ENCODE data around the gene CARHSP1. TPM values are rescaled to one million over a fixed set of nuclear protein-coding genes. Genes with fewer than 3 reads are reported as not detected.
A peak's percentile ranks its signal among the peaks of the same experiment; 100 is the strongest.
"Not testable (repeated sequence)": the region's sequence is repeated elsewhere in the genome, so short reads cannot be mapped to it uniquely, and the experiment has no call there.

CARHSP1 gene
- polyA plus RNA-seq (2013, experiment 1 of 2): 78.8 TPM
- polyA plus RNA-seq (2013, experiment 2 of 2): 76.6 TPM

- under 1% methylated on average over 68 of the region's 83 CpGs for WGBS
- Histone ChIP-seq H3K18ac (ENCODE audit: low read depth in 1 of 2, low read length in 2 of 2) (peak within 1 kb of the TSS; percentile 68 to 86), H2BK120ac (ENCODE audit: low read depth, low read length) (peak within 1 kb of the TSS; percentile 76)
These were observed at the start of gene CARHSP1 for GRCh38 chr16:8868416-8869211. Gene CARHSP1, minus strand, starts transcription at chr16:8869006. Its CDS starts 9,678 bp downstream, at chr16:8859328.

GRCh38 chr16:8917336-8917735, 48.5 kb upstream of the CARHSP1 start:
- H3K18ac ChIP-seq (ENCODE audit: low read depth in 1 of 2, low read length in 2 of 2); H3K14ac ChIP-seq (ENCODE audit: low read length in 2 of 2); H3K4ac ChIP-seq (ENCODE audit: low read depth in 1 of 2, low read length in 2 of 2); DNase-seq; H3K4me1 ChIP-seq (ENCODE audit: control insufficient read depth, insufficient read depth, low read depth, low read length); H2BK5ac ChIP-seq (ENCODE audit: low read depth, low read length, poor library complexity, severe bottlenecking); H3K4me2 ChIP-seq (ENCODE audit: low read length, poor library complexity, severe bottlenecking); H3K27ac ChIP-seq (ENCODE audit: low read length, poor library complexity, severe bottlenecking); H2BK120ac ChIP-seq (ENCODE audit: low read depth, low read length); H2AK5ac ChIP-seq (ENCODE audit: low read length, severe bottlenecking); H3K9ac ChIP-seq (ENCODE audit: low read length); H2AFZ ChIP-seq (ENCODE audit: low read depth, low read length); H4K8ac ChIP-seq (ENCODE audit: low read length); H3K23ac ChIP-seq (ENCODE audit: low read length in 2 of 2); H2BK12ac ChIP-seq (ENCODE audit: low read length in 2 of 2); H3K27me3 ChIP-seq (ENCODE audit: control insufficient read depth in 1 of 2, insufficient read depth in 1 of 2, low read length in 2 of 2); H3K4me3 ChIP-seq (ENCODE audit: insufficient read depth in 1 of 2, low read depth in 1 of 2, low read length in 2 of 2); H3K9me3 ChIP-seq (ENCODE audit: control insufficient read depth, low read length); H2BK15ac ChIP-seq (ENCODE audit: low read depth, poor library complexity, severe bottlenecking); H4K91ac ChIP-seq (ENCODE audit: low read length): not testable (repeated sequence)
- WGBS: 96% methylated on average over 8 of the region's 10 CpGs
- Histone ChIP-seq H3K36me3 (ENCODE audit: control insufficient read depth in 1 of 2, insufficient read depth in 2 of 2, low read depth in 1 of 2, low read length in 2 of 2) (peaks cover 48 to 89% of the 10 kb centered on the region in 2 experiments), H3K79me1 (replicated peaks; ENCODE audit: low read length, poor library complexity, severe bottlenecking) (peaks cover 31% of the 10 kb centered on the region)

More at GRCh38 chr16:8868416-8869211, at the start of gene CARHSP1:
- Histone ChIP-seq H2BK5ac (ENCODE audit: low read depth, low read length, poor library complexity, severe bottlenecking) (peak within 1 kb of the TSS; percentile 26), H3K79me1 (replicated peaks; ENCODE audit: low read length, poor library complexity, severe bottlenecking) (no peaks in the 10 kb centered on the region), H3K4me1 (ENCODE audit: control insufficient read depth, insufficient read depth, low read depth, low read length) (peaks cover 37% of the 10 kb centered on the region), H3K27me3 (ENCODE audit: control insufficient read depth in 1 of 2, insufficient read depth in 1 of 2, low read length in 2 of 2) (no peaks in the 10 kb centered on the region), H3K14ac (ENCODE audit: low read length in 2 of 2) (peak within 1 kb of the TSS in 1 of 2 experiments; percentile 96), H3K9ac (ENCODE audit: low read length) (peak within 1 kb of the TSS; percentile 91), H3K36me3 (ENCODE audit: control insufficient read depth in 1 of 2, insufficient read depth in 2 of 2, low read depth in 1 of 2, low read length in 2 of 2) (peaks cover 7 to 9% of the 10 kb centered on the region in 2 experiments), H2AK5ac (ENCODE audit: low read length, severe bottlenecking) (peak within 1 kb of the TSS; percentile 23), H2BK15ac (ENCODE audit: low read depth, poor library complexity, severe bottlenecking) (peak within 1 kb of the TSS; percentile 75), H2BK12ac (ENCODE audit: low read length in 2 of 2) (peak within 1 kb of the TSS; percentile 31 to 81), H4K8ac (ENCODE audit: low read length) (peak within 1 kb of the TSS; percentile 83), H3K4me2 (ENCODE audit: low read length, poor library complexity, severe bottlenecking) (peak within 1 kb of the TSS; percentile 98), H3K4me3 (ENCODE audit: insufficient read depth in 1 of 2, low read depth in 1 of 2, low read length in 2 of 2) (peak within 1 kb of the TSS; percentile 77 to 87), H2AFZ (ENCODE audit: low read depth, low read length) (peak within 1 kb of the TSS; percentile 11), H3K27ac (ENCODE audit: low read length, poor library complexity, severe bottlenecking) (peak within 1 kb of the TSS; percentile 87), H4K91ac (ENCODE audit: low read length) (peak within 1 kb of the TSS; percentile 43), H3K9me3 (ENCODE audit: control insufficient read depth, low read length) (no peaks in the 10 kb centered on the region), H3K23ac (ENCODE audit: low read length in 2 of 2) (no peak within 1 kb of the TSS), H3K4ac (ENCODE audit: low read depth in 1 of 2, low read length in 2 of 2) (peak within 1 kb of the TSS; percentile 71 to 92)
- peak; percentile 93 for DNase-seq

- Histone ChIP-seq H3K27me3 (ENCODE audit: control insufficient read depth in 1 of 2, insufficient read depth in 1 of 2, low read length in 2 of 2) (no peaks in the 10 kb centered on the region), H2BK5ac (ENCODE audit: low read depth, low read length, poor library complexity, severe bottlenecking) (no peak overlapping the region), H4K8ac (ENCODE audit: low read length) (no peak overlapping the region), H3K4me1 (ENCODE audit: control insufficient read depth, insufficient read depth, low read depth, low read length) (peaks cover 1% of the 10 kb centered on the region), H3K14ac (ENCODE audit: low read length in 2 of 2) (no peak overlapping the region), H2AK5ac (ENCODE audit: low read length, severe bottlenecking) (no peak overlapping the region), H3K9ac (ENCODE audit: low read length) (no peak overlapping the region), H3K4me2 (ENCODE audit: low read length, poor library complexity, severe bottlenecking) (no peak overlapping the region), H2BK120ac (ENCODE audit: low read depth, low read length) (no peak overlapping the region), H3K79me1 (replicated peaks; ENCODE audit: low read length, poor library complexity, severe bottlenecking) (peaks cover 30% of the 10 kb centered on the region), H2AFZ (ENCODE audit: low read depth, low read length) (no peak overlapping the region), H3K23ac (ENCODE audit: low read length in 2 of 2) (no peak overlapping the region), H2BK15ac (ENCODE audit: low read depth, poor library complexity, severe bottlenecking) (no peak overlapping the region), H4K91ac (ENCODE audit: low read length) (no peak overlapping the region), H3K9me3 (ENCODE audit: control insufficient read depth, low read length) (no peaks in the 10 kb centered on the region), H3K36me3 (ENCODE audit: control insufficient read depth in 1 of 2, insufficient read depth in 2 of 2, low read depth in 1 of 2, low read length in 2 of 2) (peaks cover 44 to 89% of the 10 kb centered on the region in 2 experiments), H2BK12ac (ENCODE audit: low read length in 2 of 2) (no peak overlapping the region), H3K18ac (ENCODE audit: low read depth in 1 of 2, low read length in 2 of 2) (no peak overlapping the region), H3K4me3 (ENCODE audit: insufficient read depth in 1 of 2, low read depth in 1 of 2, low read length in 2 of 2) (no peak overlapping the region), H3K27ac (ENCODE audit: low read length, poor library complexity, severe bottlenecking) (no peak overlapping the region), H3K4ac (ENCODE audit: low read depth in 1 of 2, low read length in 2 of 2) (no peak overlapping the region)
- WGBS: 100% methylated on average over 2 of the region's 5 CpGs
- no peak for DNase-seq
These were observed 47.9 kb upstream of the CARHSP1 start for GRCh38 chr16:8916541-8917225.

- no peak overlapping the region for H2AK5ac ChIP-seq (ENCODE audit: low read length, severe bottlenecking)
- H4K91ac ChIP-seq (ENCODE audit: low read length): no peak overlapping the region
- H3K14ac ChIP-seq (ENCODE audit: low read length in 2 of 2): no peak overlapping the region
- H3K4ac ChIP-seq (ENCODE audit: low read depth in 1 of 2, low read length in 2 of 2): no peak overlapping the region
- no peak overlapping the region for H3K4me2 ChIP-seq (ENCODE audit: low read length, poor library complexity, severe bottlenecking)
- no peak overlapping the region for H2BK5ac ChIP-seq (ENCODE audit: low read depth, low read length, poor library complexity, severe bottlenecking)
- H3K4me3 ChIP-seq (ENCODE audit: insufficient read depth in 1 of 2, low read depth in 1 of 2, low read length in 2 of 2): no peak overlapping the region
- H3K23ac ChIP-seq (ENCODE audit: low read length in 2 of 2): no peak overlapping the region
- H3K36me3 ChIP-seq (ENCODE audit: control insufficient read depth in 1 of 2, insufficient read depth in 2 of 2, low read depth in 1 of 2, low read length in 2 of 2): peaks cover 47 to 91% of the 10 kb centered on the region in 2 experiments
- H4K8ac ChIP-seq (ENCODE audit: low read length): peak overlapping the region; percentile 43
- no peaks in the 10 kb centered on the region for H3K27me3 ChIP-seq (ENCODE audit: control insufficient read depth in 1 of 2, insufficient read depth in 1 of 2, low read length in 2 of 2)
- H2BK120ac ChIP-seq (ENCODE audit: low read depth, low read length): no peak overlapping the region
- no peak overlapping the region for H3K9ac ChIP-seq (ENCODE audit: low read length)
- peaks cover 1% of the 10 kb centered on the region for H3K4me1 ChIP-seq (ENCODE audit: control insufficient read depth, insufficient read depth, low read depth, low read length)
- H2BK12ac ChIP-seq (ENCODE audit: low read length in 2 of 2): no peak overlapping the region
- H2AFZ ChIP-seq (ENCODE audit: low read depth, low read length): no peak overlapping the region
- H3K18ac ChIP-seq (ENCODE audit: low read depth in 1 of 2, low read length in 2 of 2): no peak overlapping the region
- no peaks in the 10 kb centered on the region for H3K9me3 ChIP-seq (ENCODE audit: control insufficient read depth, low read length)
- no peak for DNase-seq
- peaks cover 35% of the 10 kb centered on the region for H3K79me1 ChIP-seq (replicated peaks; ENCODE audit: low read length, poor library complexity, severe bottlenecking)
- 96% methylated on average over 7 of the region's 7 CpGs for WGBS
- no peak overlapping the region for H3K27ac ChIP-seq (ENCODE audit: low read length, poor library complexity, severe bottlenecking)
- no peak overlapping the region for H2BK15ac ChIP-seq (ENCODE audit: low read depth, poor library complexity, severe bottlenecking)
These were observed 47.0 kb upstream of the CARHSP1 start for GRCh38 chr16:8915722-8916301.

All from mesenchymal stem cell (in vitro differentiated cells and primary cell).